Sigmoid colon (tissue), 4 donors: ENCODE data around the gene EDC4.

Experiments
- CTCF ChIP-seq, 4 experiments: fragments of 450-650 bp in 3 of 4; fragments of 200-600 bp in 1 of 4; IDR thresholded peaks; one replicate each; pipeline ENCODE4 v1.5.1; 2016 to 2019; ENCODE audit warnings: antibody characterized with exemption in 4 of 4, mild to moderate bottlenecking in 3 of 4, moderate library complexity in 2 of 4
- POLR2AphosphoS5 ChIP-seq, 4 donors: sonication (generic); formaldehyde crosslinking; IDR thresholded peaks; one replicate each; pipeline ENCODE4 v1.6.1; 2017; ENCODE audit warnings: antibody characterized with exemption in 4 of 4

GRCh38 chr16:67892375-67892774 lies 19.5 kb downstream of the EDC4 start:
- TF ChIP-seq CTCF (IDR thresholded peaks at IDR 0.05) (no peak), POLR2AphosphoS5 (IDR thresholded peaks at IDR 0.05) (no peak)
